ENCODE results near the gene CACNA2D3. TPM values are rescaled to one million over a fixed set of nuclear protein-coding genes. Genes with fewer than 3 reads are reported as not detected.

CACNA2D3 gene
- total RNA-seq, 6 experiments from 2014 or later: 0.14 to 0.23 (median 0.19) TPM; not detected in 2

GRCh38 chr3:55012091-55012490 is 889.7 kb downstream of the CACNA2D3 start:
- no peak overlapping the region for H3K4me3 Mint-ChIP-seq
- H3K9me3 Mint-ChIP-seq: no peaks in the 10 kb centered on the region
- H3K4me1 Mint-ChIP-seq (ENCODE audit: low read depth): peaks cover 19% of the 10 kb centered on the region; the same call in 1 of the 2 replicates
- no peak for TF ChIP-seq CTCF (IDR thresholded peaks at IDR 0.05)
- no peaks in the 10 kb centered on the region for H3K36me3 Mint-ChIP-seq (ENCODE audit: low read depth)
- no peak for DNase-seq
- H3K27me3 Mint-ChIP-seq (ENCODE audit: insufficient read depth): no peaks in the 10 kb centered on the region
- H3K27ac Mint-ChIP-seq: no peak overlapping the region

GRCh38 chr3:55013145-55013925 is 891.0 kb downstream of the CACNA2D3 start:
- Mint-ChIP-seq H3K9me3 (no peaks in the 10 kb centered on the region), H3K4me3 (no peak overlapping the region)

GRCh38 chr3:55014081-55014480 is 891.7 kb downstream of the CACNA2D3 start:
- H3K27me3 Mint-ChIP-seq (ENCODE audit: insufficient read depth): no peaks in the 10 kb centered on the region
- no peak for DNase-seq
- no peak overlapping the region for H3K4me3 Mint-ChIP-seq
- H3K36me3 Mint-ChIP-seq (ENCODE audit: low read depth): no peaks in the 10 kb centered on the region
- TF ChIP-seq CTCF (IDR thresholded peaks at IDR 0.05): no peak
- no peaks in the 10 kb centered on the region for H3K9me3 Mint-ChIP-seq
- no peak overlapping the region for H3K27ac Mint-ChIP-seq
- H3K4me1 Mint-ChIP-seq (ENCODE audit: low read depth): peaks cover 19% of the 10 kb centered on the region; the same call in 1 of the 2 replicates

More at GRCh38 chr3:55013145-55013925, 891.0 kb downstream of the CACNA2D3 start:
- DNase-seq: peak; percentile 33
- no peaks in the 10 kb centered on the region for H3K27me3 Mint-ChIP-seq (ENCODE audit: insufficient read depth)
- peak; percentile 69 for TF ChIP-seq CTCF (IDR thresholded peaks at IDR 0.05)
- no peak overlapping the region for H3K27ac Mint-ChIP-seq
- H3K4me1 Mint-ChIP-seq (ENCODE audit: low read depth): peaks cover 19% of the 10 kb centered on the region; the same call in 1 of the 2 replicates
- no peaks in the 10 kb centered on the region for H3K36me3 Mint-ChIP-seq (ENCODE audit: low read depth)

GRCh38 chr3:55014906-55015305 is 892.6 kb downstream of the CACNA2D3 start:
- no peak overlapping the region for H3K27ac Mint-ChIP-seq
- H3K4me1 Mint-ChIP-seq (ENCODE audit: low read depth): peaks cover 19% of the 10 kb centered on the region; the same call in 1 of the 2 replicates
- H3K27me3 Mint-ChIP-seq (ENCODE audit: insufficient read depth): no peaks in the 10 kb centered on the region
- H3K9me3 Mint-ChIP-seq: no peaks in the 10 kb centered on the region
- TF ChIP-seq CTCF (IDR thresholded peaks at IDR 0.05): no peak
- no peaks in the 10 kb centered on the region for H3K36me3 Mint-ChIP-seq (ENCODE audit: low read depth)
- no peak overlapping the region for H3K4me3 Mint-ChIP-seq
- DNase-seq: no peak

- H3K27me3 Mint-ChIP-seq (ENCODE audit: insufficient read depth): no peaks in the 10 kb centered on the region
- H3K9me3 Mint-ChIP-seq: no peaks in the 10 kb centered on the region
- no peak for DNase-seq
- H3K4me3 Mint-ChIP-seq: no peak overlapping the region
- H3K27ac Mint-ChIP-seq: no peak overlapping the region
- peaks cover 19% of the 10 kb centered on the region; the same call in 1 of the 2 replicates for H3K4me1 Mint-ChIP-seq (ENCODE audit: low read depth)
- TF ChIP-seq CTCF (IDR thresholded peaks at IDR 0.05): no peak
- no peaks in the 10 kb centered on the region for H3K36me3 Mint-ChIP-seq (ENCODE audit: low read depth)
These were observed 895.5 kb downstream of the CACNA2D3 start for GRCh38 chr3:55017876-55018275.
